Mammary epithelial cell (primary cell): ENCODE measurements around the gene ATF5.

Experiments
- CTCF ChIP-seq, 2 donors: IDR thresholded peaks in 1 of 2; conservative IDR thresholded peaks in 1 of 2; 2 replicates each; pipeline ENCODE4 v1.5.1; 2011 to 2012; ENCODE audit warnings: inconsistent platforms in 2 of 2, low read length in 2 of 2, mild to moderate bottlenecking in 2 of 2, control low read depth in 1 of 2, low read depth in 1 of 2; ENCODE audit not compliant: insufficient read depth in 1 of 2; ENCODE audit errors: extremely low read depth in 1 of 2
- EZH2 ChIP-seq: IDR thresholded peaks from 2 replicates; pipeline ENCODE4 v1.6.1; 2012; ENCODE audit warnings: low read length, inconsistent platforms, borderline replicate concordance

- TF ChIP-seq CTCF (conservative IDR thresholded peaks at IDR 0.05 in 1 of 2, IDR thresholded peaks at IDR 0.05 in 1 of 2; ENCODE audit: extremely low read depth in 1 of 2, insufficient read depth in 1 of 2, low read depth in 1 of 2, low read length in 2 of 2) (no peak), EZH2 (no peak)
Measured at GRCh38 chr19:49884760-49885159, 44.2 kb upstream of the ATF5 start.
